Fibroblast of the aortic adventitia (primary cell): ENCODE data around the gene UVRAG. TPM values are rescaled to one million over a fixed set of nuclear protein-coding genes. Genes with fewer than 3 reads are reported as not detected.
"Not testable (repeated sequence)": the region's sequence is repeated elsewhere in the genome, so short reads cannot be mapped to it uniquely, and the experiment has no call there.

ENCODE experiments used
- DNase-seq: peaks from one replicate; pipeline ENCODE4 v3.0.0-alpha.2; 2010; ENCODE audit warnings: low read depth
- H3K4me3 ChIP-seq: 2 replicates; pipeline ENCODE4 v1.5.1; 2011; ENCODE audit warnings: low read depth, mild to moderate bottlenecking, control low read depth, low read length, moderate library complexity
- CTCF ChIP-seq: IDR thresholded peaks from 2 replicates; pipeline ENCODE4 v1.5.1; 2011; ENCODE audit warnings: mild to moderate bottlenecking, low read length, control low read depth, inconsistent platforms; ENCODE audit not compliant: insufficient read depth
- total RNA-seq: library from RNA; depleted of rRNA; stranded (reverse); fragments of >200 nt; gene quantifications from 2 replicates; pipeline ENCODE4 v1.2.3, GENCODE V29; 2012; ENCODE audit warnings: low replicate concordance

UVRAG gene
- total RNA-seq, 1 donor, result 21.6 TPM

- no peak overlapping the region for H3K4me3 ChIP-seq
- DNase-seq, result peak; percentile 67
- no peak for TF ChIP-seq CTCF
Measured at GRCh38 chr11:76074148-76075095, 259.4 kb downstream of the UVRAG start.

GRCh38 chr11:76075716-76076115 is 260.7 kb downstream of the UVRAG start:
- no peak for DNase-seq
- H3K4me3 ChIP-seq, result no peak overlapping the region
- no peak for TF ChIP-seq CTCF

GRCh38 chr11:76076253-76076652 is 261.2 kb downstream of the UVRAG start:
- DNase-seq, H3K4me3 ChIP-seq: not testable (repeated sequence)

- DNase-seq, result no peak
- no peak for TF ChIP-seq CTCF
- no peak overlapping the region for H3K4me3 ChIP-seq
Measured at GRCh38 chr11:76076749-76077148, 261.7 kb downstream of the UVRAG start.

- H3K4me3 ChIP-seq, result no peak overlapping the region
- no peak for TF ChIP-seq CTCF
- DNase-seq, result peak; percentile 21
Measured at GRCh38 chr11:76077575-76078150, 262.7 kb downstream of the UVRAG start.

- H3K4me3 ChIP-seq, DNase-seq: not testable (repeated sequence)
Measured at GRCh38 chr11:76081084-76081483, 266.1 kb downstream of the UVRAG start.

GRCh38 chr11:76083563-76084451 is 268.8 kb downstream of the UVRAG start:
- DNase-seq, result peak; percentile 30
- no peak overlapping the region for H3K4me3 ChIP-seq
- TF ChIP-seq CTCF, result no peak
